Ovary (tissue), 9 donors: ENCODE results near the gene SLC25A52. TPM values are rescaled to one million over a fixed set of nuclear protein-coding genes. Genes with fewer than 3 reads are reported as not detected.

Source experiments
- DNase-seq, 5 donors: peaks; one replicate each; pipeline ENCODE4 v3.0.0-alpha.2; 2019 to 2020
- H3K27ac ChIP-seq, 2 donors: fragments of 200-600 bp; one replicate each; pipeline versions ENCODE4 v1.5.1 to v1.8.0; 2019 to 2022
- H3K27me3 ChIP-seq: fragments of 200-600 bp; one replicate; pipeline ENCODE4 v1.8.0; 2022
- H3K36me3 ChIP-seq: fragments of 200-600 bp; sonication (generic); one replicate; pipeline ENCODE4 v1.5.1; 2019
- H3K4me1 ChIP-seq: one replicate; pipeline ENCODE4 v1.8.1; 2013; ENCODE audit warnings: mild to moderate bottlenecking, moderate library complexity; ENCODE audit not compliant: insufficient read depth
- H3K4me3 ChIP-seq: fragments of 200-600 bp; sonication (generic); one replicate; pipeline ENCODE4 v1.5.1; 2017
- H3K9me3 ChIP-seq, 2 donors: fragments of 200-600 bp in 1 of 2; sonication (generic) in 1 of 2; one replicate each; pipeline versions ENCODE4 v1.5.1 to v1.8.1; 2013 to 2019; ENCODE audit warnings: mild to moderate bottlenecking in 1 of 2, moderate library complexity in 1 of 2
- CTCF ChIP-seq, 3 donors: fragments of 450-650 bp in 2 of 3; fragments of 200-600 bp in 1 of 3; IDR thresholded peaks; one replicate each; pipeline versions ENCODE4 v1.5.1 to v1.8.0; 2016 to 2022; ENCODE audit warnings: antibody characterized with exemption in 3 of 3, mild to moderate bottlenecking in 1 of 3
- EP300 ChIP-seq: sonication (generic); formaldehyde crosslinking; IDR thresholded peaks from one replicate; pipeline ENCODE4 v1.6.1; 2017; ENCODE audit warnings: antibody characterized with exemption
- POLR2A ChIP-seq: fragments of 450-650 bp; IDR thresholded peaks from one replicate; pipeline ENCODE4 v1.6.1; 2017; ENCODE audit warnings: antibody characterized with exemption, mild to moderate bottlenecking, moderate library complexity
- WGBS, 3 donors: extraction: QIAGEN DNeasy Blood & Tissue Kit in 1 of 3; methylation state at CpG; one replicate each; pipeline versions ENCODE4 v1.1.5 to v1.1.7; 2013 to 2017; 5-methylcytosine and 5-hydroxymethylcytosine counted together
- intact Hi-C, 4 donors: fragments of 100-400 bp; cut with DNase I; formaldehyde crosslinking; loops; one replicate each; pipeline versions ENCODE4 v1.11.0 to v1.15.1; 2022 to 2023
- polyA plus RNA-seq, 2 donors: library from polyadenylated mRNA; stranded (reverse); fragments of 200-250 nt in 1 of 2; fragments of 350-450 nt in 1 of 2; fragmentation: Illumina TruSeq in 1 of 2; extraction: RNeasy Lipid Tissue Mini Kit (QIAGEN cat#74804) in 1 of 2; gene quantifications; one replicate each; pipeline ENCODE4 v1.2.3, GENCODE V29; 2013 to 2014
- total RNA-seq, 7 donors: library from RNA; depleted of rRNA in 2 of 7; stranded (reverse); fragments of >200 nt in 2 of 7; fragmentation: NEBNext Ultra II Directional in 3 of 7; extraction: Animal tissue kit (Norgen Biotek cat#: 25700) in 3 of 7; gene quantifications; one replicate each; pipeline versions ENCODE4 v1.1.0 to v1.2.4, GENCODE V29; 2016 to 2023
- donor health status: DM: no; HTN: no; CAD: no; lungs with moderate emphysema.
- donor health status: DM: no; HTN: no; CAD: no.
- donor health status: Bipolar disorder and iron deficiency.
- donor health status: DM: yes; HTN: yes; CAD: no.
- donor health status: DM: no; HTN: no; CAD: no.
- donor health status: DM: yes; HTN: yes; CAD: no.

SLC25A52 gene
- total and polyA plus RNA-seq, 9 donors: not detected

GRCh38 chr18:31722369-31722957, 38.2 kb downstream of the SLC25A52 start:
- no peak overlapping the region for H3K4me3 ChIP-seq
- WGBS, 3 donors: 39 to 48% (median 41%) methylated on average over 7 of the region's 7 CpGs
- intact Hi-C loops: loop anchor here (5.0 kb wide), 2 partner anchors 100 to 165 kb away; no protein-coding TSS in a partner anchor
- no peaks in the 10 kb centered on the region for H3K27me3 ChIP-seq
- peak; percentile 53 to 83 (median 75) for DNase-seq
- no peaks in the 10 kb centered on the region for H3K36me3 ChIP-seq
- TF ChIP-seq POLR2A: no peak
- TF ChIP-seq CTCF (IDR thresholded peaks at IDR 0.05): peak; percentile 22 to 73 (median 52)
- no peak for TF ChIP-seq EP300
- H3K4me1 ChIP-seq: no peaks in the 10 kb centered on the region
- H3K27ac ChIP-seq: no peak overlapping the region
- no peaks in the 10 kb centered on the region for H3K9me3 ChIP-seq

- Histone ChIP-seq H3K36me3 (no peaks in the 10 kb centered on the region), H3K4me1 (no peaks in the 10 kb centered on the region), H3K27ac (no peak overlapping the region), H3K9me3 (no peaks in the 10 kb centered on the region), H3K4me3 (no peak overlapping the region), H3K27me3 (no peaks in the 10 kb centered on the region)
- no peak for DNase-seq
- TF ChIP-seq EP300 (no peak), CTCF (IDR thresholded peaks at IDR 0.05) (no peak), POLR2A (no peak)
- WGBS, 3 donors: 83 to 86% (median 85%) methylated on average over 3 of the region's 3 CpGs
- intact Hi-C loops: loop anchor here (5.0 kb wide), 2 partner anchors 99 to 164 kb away; no protein-coding TSS in a partner anchor
Observed at GRCh38 chr18:31721601-31722000, 39.1 kb downstream of the SLC25A52 start.

GRCh38 chr18:31720867-31721266, 39.8 kb downstream of the SLC25A52 start:
- intact Hi-C loops: loop anchor here (5.0 kb wide), 2 partner anchors 99 to 164 kb away; no protein-coding TSS in a partner anchor
- Histone ChIP-seq H3K4me1 (no peaks in the 10 kb centered on the region), H3K4me3 (no peak overlapping the region), H3K36me3 (no peaks in the 10 kb centered on the region), H3K27ac (no peak overlapping the region), H3K9me3 (no peaks in the 10 kb centered on the region), H3K27me3 (no peaks in the 10 kb centered on the region)
- DNase-seq: no peak
- 75 to 81% (median 76%) methylated on average over 7 of the region's 7 CpGs for whole genome bisulfite sequencing, 3 donors
- TF ChIP-seq POLR2A: no peak
- no peak for TF ChIP-seq EP300
- TF ChIP-seq CTCF (IDR thresholded peaks at IDR 0.05): no peak

- H3K4me3 ChIP-seq: no peak overlapping the region
- intact Hi-C loops: loop anchor here (5.0 kb wide), 2 partner anchors 97 to 162 kb away; no protein-coding TSS in a partner anchor
- WGBS, 3 donors: 94 to 96% (median 96%) methylated on average over 7 of the region's 7 CpGs
Observed at GRCh38 chr18:31719363-31720006, 41.2 kb downstream of the SLC25A52 start.

More at GRCh38 chr18:31719363-31720006, 41.2 kb downstream of the SLC25A52 start:
- Histone ChIP-seq H3K27ac (no peak overlapping the region), H3K9me3 (no peaks in the 10 kb centered on the region), H3K36me3 (no peaks in the 10 kb centered on the region), H3K27me3 (no peaks in the 10 kb centered on the region), H3K4me1 (no peaks in the 10 kb centered on the region)
- DNase-seq: no peak
- TF ChIP-seq CTCF (IDR thresholded peaks at IDR 0.05) (no peak), POLR2A (no peak), EP300 (no peak)
